Uterus (tissue), 4 donors: ENCODE measurements around the gene SLC35B1. TPM values are rescaled to one million over a fixed set of nuclear protein-coding genes. Genes with fewer than 3 reads are reported as not detected.
"Not testable (repeated sequence)": the region's sequence is repeated elsewhere in the genome, so short reads cannot be mapped to it uniquely, and the experiment has no call there.

Experiments
- DNase-seq, 2 donors: peaks; one replicate each; pipeline ENCODE4 v3.0.0-alpha.2; 2019 to 2020
- H3K27ac ChIP-seq, 2 donors: fragments of 200-600 bp; sonication (generic); 1 replicate in 1 of 2; 2 replicates in 1 of 2; pipeline ENCODE4 v1.5.1; 2016 to 2018
- H3K27me3 ChIP-seq, 2 donors: fragments of 200-600 bp; sonication (generic); one replicate each; pipeline ENCODE4 v1.5.1; 2018 to 2019; ENCODE audit warnings: control low read depth in 1 of 2
- H3K36me3 ChIP-seq, 2 donors: fragments of 200-600 bp; sonication (generic); one replicate each; pipeline ENCODE4 v1.5.1; 2019; ENCODE audit warnings: control low read depth in 1 of 2
- H3K4me1 ChIP-seq, 2 donors: fragments of 200-600 bp; sonication (generic); one replicate each; pipeline ENCODE4 v1.5.1; 2018 to 2019; ENCODE audit warnings: control low read depth in 1 of 2
- H3K4me3 ChIP-seq, 2 donors: fragments of 200-600 bp; sonication (generic); 1 replicate in 1 of 2; 2 replicates in 1 of 2; pipeline ENCODE4 v1.5.1; 2018 to 2019; ENCODE audit warnings: mild to moderate bottlenecking in 1 of 2
- H3K9me3 ChIP-seq, 2 donors: fragments of 200-600 bp; sonication (generic); one replicate each; pipeline ENCODE4 v1.5.1; 2019; ENCODE audit warnings: control low read depth in 1 of 2
- POLR2A ChIP-seq, 2 donors: fragments of 450-650 bp; IDR thresholded peaks; one replicate each; pipeline ENCODE4 v1.6.1; 2016; ENCODE audit warnings: antibody characterized with exemption in 2 of 2, mild to moderate bottlenecking in 1 of 2, moderate library complexity in 1 of 2
- intact Hi-C: fragments of 100-400 bp; cut with DNase I; formaldehyde crosslinking; loops from one replicate; pipeline ENCODE4 v1.15.1; 2023; ENCODE audit warnings: low total_unique reads
- total RNA-seq, 4 donors: library from RNA; depleted of rRNA in 3 of 4; stranded (reverse); fragments of >200 nt in 3 of 4; gene quantifications; one replicate each; pipeline versions ENCODE4 v1.1.0 to v1.2.4, GENCODE V29; 2014 to 2023
- TF ChIP-seq, protein P1 (sequence below), 4 experiments: fragments of 200-600 bp in 2 of 4; fragments of 450-650 bp in 2 of 4; sonication (generic) in 2 of 4; IDR thresholded peaks; one replicate each; pipeline ENCODE4 v1.5.1; 2016 to 2019; ENCODE audit warnings: antibody characterized with exemption in 4 of 4, mild to moderate bottlenecking in 2 of 4, moderate library complexity in 1 of 4
- donor health status: DM: yes; HTN: yes; CAD: no.

Gene SLC35B1
- total RNA-seq, 4 donors from 2014 or later, result 23.6 to 49.1 (median 36.3) TPM

DNA sequence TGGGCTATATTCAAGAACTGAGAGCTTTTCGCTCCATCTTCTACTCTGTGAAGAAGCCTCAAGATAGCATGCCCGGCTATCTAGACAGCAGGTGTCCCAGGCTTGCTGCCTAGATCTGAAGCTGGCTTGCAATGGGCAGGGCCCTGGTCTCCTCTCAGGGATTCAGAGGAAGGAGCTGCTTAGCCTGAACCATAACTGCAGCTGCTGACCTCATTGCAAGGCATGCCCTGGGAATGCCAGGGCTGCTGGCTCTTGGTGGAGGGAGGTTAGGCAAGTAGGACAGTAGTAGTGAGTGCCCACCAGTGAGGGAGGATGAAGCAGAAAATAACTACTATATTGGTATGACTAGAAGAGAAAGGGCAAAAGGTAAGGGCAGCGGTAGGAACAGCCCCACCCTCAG, 21.3 kb upstream of the SLC35B1 start:
- no peak for DNase-seq
- H3K27ac ChIP-seq, result peak overlapping the region; percentile 63 to 85
- intact Hi-C loops, result no loop called here

DNA sequence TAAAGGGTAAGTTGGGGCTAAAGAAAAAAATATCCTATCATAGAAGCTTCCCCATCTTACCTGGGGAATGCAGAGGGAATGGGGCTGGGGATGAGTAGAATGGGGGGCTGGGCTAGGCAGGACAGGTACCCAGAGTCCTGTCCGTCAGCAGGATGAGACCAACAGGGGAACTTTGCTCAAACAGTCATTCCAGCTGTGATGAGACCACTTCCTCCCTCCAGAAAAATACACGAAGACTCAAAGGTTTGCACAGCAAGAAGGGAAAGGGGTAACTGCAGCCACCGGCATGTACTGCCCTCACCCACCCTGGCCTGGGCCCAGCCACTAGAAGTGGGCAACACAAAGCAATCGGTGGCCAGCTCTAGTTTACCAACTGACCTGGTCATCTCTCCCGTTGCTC, 20.7 kb upstream of the SLC35B1 start:
- H3K36me3 ChIP-seq, result no peaks in the 10 kb centered on the region
- TF ChIP-seq, protein P1, sequence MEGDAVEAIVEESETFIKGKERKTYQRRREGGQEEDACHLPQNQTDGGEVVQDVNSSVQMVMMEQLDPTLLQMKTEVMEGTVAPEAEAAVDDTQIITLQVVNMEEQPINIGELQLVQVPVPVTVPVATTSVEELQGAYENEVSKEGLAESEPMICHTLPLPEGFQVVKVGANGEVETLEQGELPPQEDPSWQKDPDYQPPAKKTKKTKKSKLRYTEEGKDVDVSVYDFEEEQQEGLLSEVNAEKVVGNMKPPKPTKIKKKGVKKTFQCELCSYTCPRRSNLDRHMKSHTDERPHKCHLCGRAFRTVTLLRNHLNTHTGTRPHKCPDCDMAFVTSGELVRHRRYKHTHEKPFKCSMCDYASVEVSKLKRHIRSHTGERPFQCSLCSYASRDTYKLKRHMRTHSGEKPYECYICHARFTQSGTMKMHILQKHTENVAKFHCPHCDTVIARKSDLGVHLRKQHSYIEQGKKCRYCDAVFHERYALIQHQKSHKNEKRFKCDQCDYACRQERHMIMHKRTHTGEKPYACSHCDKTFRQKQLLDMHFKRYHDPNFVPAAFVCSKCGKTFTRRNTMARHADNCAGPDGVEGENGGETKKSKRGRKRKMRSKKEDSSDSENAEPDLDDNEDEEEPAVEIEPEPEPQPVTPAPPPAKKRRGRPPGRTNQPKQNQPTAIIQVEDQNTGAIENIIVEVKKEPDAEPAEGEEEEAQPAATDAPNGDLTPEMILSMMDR (IDR thresholded peaks at IDR 0.05), result no peak
- H3K4me3 ChIP-seq, result no peak overlapping the region
- intact Hi-C loops, result no loop called here
- no peak for DNase-seq
- H3K4me1 ChIP-seq, result peaks cover 19 to 26% of the 10 kb centered on the region in 2 donors
- peak overlapping the region; percentile 63 to 85 for H3K27ac ChIP-seq
- no peaks in the 10 kb centered on the region for H3K9me3 ChIP-seq
- no peaks in the 10 kb centered on the region for H3K27me3 ChIP-seq

More for the DNA sequence above, 21.3 kb upstream of the SLC35B1 start:
- Histone ChIP-seq H3K27me3 (no peaks in the 10 kb centered on the region), H3K9me3 (no peaks in the 10 kb centered on the region), H3K4me3 (no peak overlapping the region), H3K36me3 (no peaks in the 10 kb centered on the region), H3K4me1 (peaks cover 14 to 20% of the 10 kb centered on the region in 2 donors)
- TF ChIP-seq POLR2A (IDR thresholded peaks at IDR 0.05), result no peak
- TF ChIP-seq, protein P1 (IDR thresholded peaks at IDR 0.05), result no peak

- no peak overlapping the region for H3K27ac ChIP-seq
These were observed 19.6 kb upstream of the SLC35B1 start for GRCh38 chr17:49727380-49727779.

DNA sequence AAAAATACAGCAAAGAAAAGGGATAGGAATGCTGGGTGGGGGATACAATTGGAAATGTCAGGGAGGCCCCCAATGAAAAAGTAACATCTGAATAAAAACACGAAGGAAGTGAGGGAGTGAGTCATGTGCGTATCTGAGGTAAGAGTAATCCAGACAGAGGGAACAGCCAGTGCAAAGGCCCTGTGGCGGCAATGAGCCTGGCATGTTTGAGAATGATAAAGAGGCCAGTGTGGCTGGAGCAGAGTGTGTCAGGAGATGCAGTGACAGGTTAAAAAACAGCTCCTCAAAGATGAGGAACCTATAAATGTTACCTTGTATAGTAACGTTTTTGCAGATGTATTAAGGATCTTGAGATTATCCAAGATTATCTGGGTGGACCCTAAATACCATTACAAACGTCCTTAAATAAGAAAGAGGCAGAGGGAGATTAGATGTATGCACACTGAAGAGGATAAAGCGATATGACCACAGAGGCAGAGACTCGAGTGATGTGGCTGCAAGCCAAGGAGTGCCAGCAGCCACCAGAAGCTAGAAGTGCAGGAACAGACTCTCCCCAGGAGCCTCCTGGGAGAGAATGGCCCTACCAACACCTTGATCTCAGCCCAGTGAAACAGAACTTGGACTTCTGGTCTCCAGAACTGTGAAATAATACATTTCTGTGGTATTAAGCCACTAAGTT, 17.8 kb upstream of the SLC35B1 start:
- intact Hi-C loops, result no loop called here
- H3K27ac ChIP-seq, result peak overlapping the region; percentile 44 to 82
- no peaks in the 10 kb centered on the region for H3K27me3 ChIP-seq
- DNase-seq, result no peak
- no peak overlapping the region for H3K4me3 ChIP-seq
- H3K36me3 ChIP-seq, result no peaks in the 10 kb centered on the region
- no peaks in the 10 kb centered on the region for H3K9me3 ChIP-seq
- H3K4me1 ChIP-seq, result peaks cover 22 to 29% of the 10 kb centered on the region in 2 donors
- no peak for TF ChIP-seq POLR2A (IDR thresholded peaks at IDR 0.05)
- TF ChIP-seq, protein P1 (IDR thresholded peaks at IDR 0.05), result no peak

More at GRCh38 chr17:49727380-49727779, 19.6 kb upstream of the SLC35B1 start:
- DNase-seq, result no peak
- Histone ChIP-seq H3K4me3 (no peak overlapping the region), H3K9me3 (no peaks in the 10 kb centered on the region), H3K4me1 (peaks cover 25 to 33% of the 10 kb centered on the region in 2 donors), H3K36me3 (no peaks in the 10 kb centered on the region), H3K27me3 (no peaks in the 10 kb centered on the region)
- intact Hi-C loops, result no loop called here
- TF ChIP-seq POLR2A (IDR thresholded peaks at IDR 0.05), result no peak
- TF ChIP-seq, protein P1 (IDR thresholded peaks at IDR 0.05), result no peak

DNA sequence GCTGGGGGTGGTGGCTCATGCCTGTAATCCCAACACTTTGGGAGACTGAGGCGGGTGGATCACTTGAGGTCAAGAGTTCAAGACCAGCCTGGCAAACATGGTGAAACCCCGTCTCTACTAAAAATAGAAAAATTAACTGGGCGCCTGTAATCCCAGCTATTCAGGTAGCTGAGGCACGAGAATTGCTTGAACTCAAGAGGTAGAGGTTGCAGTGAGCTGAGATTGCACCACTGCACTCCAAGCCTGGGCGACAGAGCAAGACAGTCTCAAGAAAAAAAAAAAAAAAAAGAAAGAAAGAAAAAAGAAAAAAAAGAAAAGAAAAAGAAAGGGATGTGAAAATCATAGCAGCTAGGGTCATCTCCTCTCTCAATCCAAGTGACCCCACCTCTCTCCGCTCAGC, 16.8 kb upstream of the SLC35B1 start:
- intact Hi-C loops, result loop anchor here (5.0 kb wide), 1 partner anchor 58 kb away; no protein-coding TSS in a partner anchor
- H3K27me3 ChIP-seq, H3K36me3 ChIP-seq, DNase-seq, H3K4me3 ChIP-seq, H3K9me3 ChIP-seq: not testable (repeated sequence)
- peaks cover 18 to 23% of the 10 kb centered on the region in 2 donors for H3K4me1 ChIP-seq
- peak overlapping the region; percentile 82 to 84 for H3K27ac ChIP-seq
